GM12801 (cell line): ENCODE data around the gene RNU11.

Source experiments
- TF ChIP-seq, protein P1 (sequence below): IDR thresholded peaks from one replicate; pipeline ENCODE4 v1.5.1; 2011; ENCODE audit warnings: control low read depth; ENCODE audit not compliant: insufficient read length; ENCODE audit errors: extremely low read depth

Gene RNU11

DNA sequence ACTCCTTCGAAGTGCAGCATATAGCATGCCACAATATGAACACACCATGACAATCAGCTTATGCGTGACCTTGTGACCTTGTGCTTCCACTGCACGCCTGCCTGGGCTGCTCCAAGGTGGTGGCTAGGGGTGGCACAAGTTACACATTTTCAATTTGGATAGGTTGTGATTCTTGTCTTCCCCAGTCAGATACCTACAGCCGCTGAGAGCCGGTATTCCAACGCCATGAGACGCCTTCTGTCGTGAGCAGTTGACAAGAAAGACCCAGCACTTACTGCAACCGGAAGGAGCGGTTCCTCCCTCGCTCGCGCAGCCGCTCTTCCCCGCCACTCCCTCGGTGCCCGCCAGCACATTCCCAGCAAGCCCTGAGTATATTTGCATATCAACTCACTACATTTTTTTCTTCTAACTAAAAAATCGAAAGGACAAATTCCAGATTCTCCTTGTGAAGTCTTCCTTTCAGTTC, 359 bp upstream of the RNU11 start:
- TF ChIP-seq, protein P1, sequence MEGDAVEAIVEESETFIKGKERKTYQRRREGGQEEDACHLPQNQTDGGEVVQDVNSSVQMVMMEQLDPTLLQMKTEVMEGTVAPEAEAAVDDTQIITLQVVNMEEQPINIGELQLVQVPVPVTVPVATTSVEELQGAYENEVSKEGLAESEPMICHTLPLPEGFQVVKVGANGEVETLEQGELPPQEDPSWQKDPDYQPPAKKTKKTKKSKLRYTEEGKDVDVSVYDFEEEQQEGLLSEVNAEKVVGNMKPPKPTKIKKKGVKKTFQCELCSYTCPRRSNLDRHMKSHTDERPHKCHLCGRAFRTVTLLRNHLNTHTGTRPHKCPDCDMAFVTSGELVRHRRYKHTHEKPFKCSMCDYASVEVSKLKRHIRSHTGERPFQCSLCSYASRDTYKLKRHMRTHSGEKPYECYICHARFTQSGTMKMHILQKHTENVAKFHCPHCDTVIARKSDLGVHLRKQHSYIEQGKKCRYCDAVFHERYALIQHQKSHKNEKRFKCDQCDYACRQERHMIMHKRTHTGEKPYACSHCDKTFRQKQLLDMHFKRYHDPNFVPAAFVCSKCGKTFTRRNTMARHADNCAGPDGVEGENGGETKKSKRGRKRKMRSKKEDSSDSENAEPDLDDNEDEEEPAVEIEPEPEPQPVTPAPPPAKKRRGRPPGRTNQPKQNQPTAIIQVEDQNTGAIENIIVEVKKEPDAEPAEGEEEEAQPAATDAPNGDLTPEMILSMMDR = no peak

DNA sequence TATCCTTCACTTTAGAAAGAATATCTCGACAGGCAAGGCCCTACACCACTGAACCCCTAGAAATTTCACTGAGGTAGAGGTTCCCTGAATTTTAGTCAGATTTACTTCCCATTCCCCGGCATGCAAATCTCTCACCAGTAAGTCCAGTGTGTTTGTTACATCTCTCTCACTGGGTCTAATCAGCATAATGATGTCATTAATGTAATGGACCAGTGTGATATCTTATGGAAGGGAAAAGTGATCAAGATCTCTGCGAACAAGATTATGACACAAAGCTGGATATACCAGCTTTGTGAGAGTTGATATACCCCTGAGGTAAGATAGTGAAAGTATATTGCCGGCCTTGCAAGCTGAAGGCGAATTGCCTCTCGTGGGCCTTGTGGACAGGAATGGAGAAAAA, 7.9 kb downstream of the RNU11 start:
- TF ChIP-seq, protein P1 = no peak

DNA sequence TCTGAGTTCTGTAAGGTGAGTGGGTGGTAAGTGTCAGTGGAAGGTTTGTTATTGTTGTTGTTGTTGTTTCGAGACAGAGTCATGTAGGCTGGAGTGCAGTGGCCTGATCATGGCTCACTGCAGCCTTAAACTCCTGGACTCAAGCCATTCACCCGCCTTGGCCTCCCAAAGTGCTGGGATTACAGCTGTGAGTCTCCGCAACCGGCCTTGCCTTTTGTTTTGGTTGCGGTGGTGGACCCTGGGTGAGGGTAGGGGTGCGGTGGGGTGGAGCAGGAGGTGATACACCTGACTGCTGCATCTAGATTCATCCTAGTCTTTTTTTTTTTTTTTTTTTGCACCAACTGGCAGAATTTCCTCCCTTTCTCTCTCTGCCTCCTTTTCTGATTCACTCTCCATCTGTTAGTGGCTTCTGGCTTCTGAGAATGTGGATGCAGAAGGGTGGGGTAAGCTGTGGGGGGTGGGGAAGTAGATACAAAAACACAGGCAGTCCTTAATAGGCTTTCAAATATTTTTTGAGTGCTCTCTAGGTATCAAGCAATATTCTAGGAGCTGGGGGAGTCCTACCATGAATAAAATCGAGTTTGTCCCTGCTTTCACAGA, 15.6 kb downstream of the RNU11 start:
- TF ChIP-seq, protein P1 = no peak

DNA sequence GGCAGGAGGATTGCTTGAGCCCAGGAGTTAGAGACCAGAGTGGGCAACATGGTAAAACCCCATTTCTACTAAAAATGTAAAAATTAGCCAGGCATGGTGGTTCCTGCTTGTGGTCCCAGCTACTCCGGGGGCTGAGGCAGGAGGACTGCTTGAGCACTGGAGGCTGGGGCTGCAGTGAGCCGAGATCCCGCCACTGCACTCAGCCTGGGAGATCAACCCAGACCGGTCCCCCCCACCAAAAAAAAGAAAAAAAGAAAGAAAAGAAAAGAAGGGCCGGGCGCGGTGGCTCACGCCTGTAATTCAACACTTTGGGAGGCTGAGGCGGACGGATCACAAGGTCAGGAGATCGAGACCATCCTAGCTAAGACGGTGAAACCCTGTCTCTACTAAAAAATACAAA, 18.4 kb downstream of the RNU11 start:
- TF ChIP-seq, protein P1 = no peak

DNA sequence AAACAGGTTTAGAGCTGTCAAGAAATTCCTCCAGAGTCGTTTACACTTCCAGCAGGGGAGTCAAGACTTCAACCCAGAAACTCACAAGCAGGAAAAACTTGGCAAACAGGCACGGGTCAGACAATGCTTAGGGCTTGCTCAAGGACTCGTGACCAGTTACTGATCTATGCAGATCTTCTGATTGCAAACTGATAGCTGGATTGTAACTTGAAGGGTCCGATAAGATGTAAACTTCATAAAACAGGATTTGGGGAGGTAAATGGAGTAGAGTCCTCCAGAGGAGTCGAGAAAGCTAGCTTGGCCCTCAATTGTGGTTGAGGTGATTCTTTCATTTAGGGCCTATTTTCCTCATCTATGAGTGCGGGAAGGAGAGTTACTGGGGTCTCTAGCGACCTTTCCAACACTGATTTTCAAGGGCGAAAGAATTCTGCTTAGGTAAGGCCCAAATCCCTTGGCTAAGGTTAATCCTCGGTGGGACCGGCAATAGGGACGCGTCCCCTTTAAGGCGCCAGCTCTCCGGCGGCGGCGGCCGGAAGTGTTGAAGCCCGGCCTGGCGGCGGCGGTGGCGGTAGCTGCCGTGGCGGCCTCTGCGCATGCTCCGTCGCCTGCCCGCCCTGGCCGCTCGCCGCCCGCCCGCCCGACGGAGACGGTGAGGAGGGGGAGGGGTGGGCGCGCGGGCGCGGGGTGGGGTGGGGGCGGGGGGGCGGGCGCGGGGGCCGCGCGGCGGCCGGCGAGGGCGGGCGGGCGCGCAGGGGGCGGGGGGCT, 20.0 kb downstream of the RNU11 start, which contains the start of gene GMEB1:
Gene GMEB1, plus strand, starts transcription at position 594 of the 765 bp plus-strand sequence. CDS start 14,829 bp downstream, outside the sequence.
- TF ChIP-seq, protein P1 = no peak

DNA sequence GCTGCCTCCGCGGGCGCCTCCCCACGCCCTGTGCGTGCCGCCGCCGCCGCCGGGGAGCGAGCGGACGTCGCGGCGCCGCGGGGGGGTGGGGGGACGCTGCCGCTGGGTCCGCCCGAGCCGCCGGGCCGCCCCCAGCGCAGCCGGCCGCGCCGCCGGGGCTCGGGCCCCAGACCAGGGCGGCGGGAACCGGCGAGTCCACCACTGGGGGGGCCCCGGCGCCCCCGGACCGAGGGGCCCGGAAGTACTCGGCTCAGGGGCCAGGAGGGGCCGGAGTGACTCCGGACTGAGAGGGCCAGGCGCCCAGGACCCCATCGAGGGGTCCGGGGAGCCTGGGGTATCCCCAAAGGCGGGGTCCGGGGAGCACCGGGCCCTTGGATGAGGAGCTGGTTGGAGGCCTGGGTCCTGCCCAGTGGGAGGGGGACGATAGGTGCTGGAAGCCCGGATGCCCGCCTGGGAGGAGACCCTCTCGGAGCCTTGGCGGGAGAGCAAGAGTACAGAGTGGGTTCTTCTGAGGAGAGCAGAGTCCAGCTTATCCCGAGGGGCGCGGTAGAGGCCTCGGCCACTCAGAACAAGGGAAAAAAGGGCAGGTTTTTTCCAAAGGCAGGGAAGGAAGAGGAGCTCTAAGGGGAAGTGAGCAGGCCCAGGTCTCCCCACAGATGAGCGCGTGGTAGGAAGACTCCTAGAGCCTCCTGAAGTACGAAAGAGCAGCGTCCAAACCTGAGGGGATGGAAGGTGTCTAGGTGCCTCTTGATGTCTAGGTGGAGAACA, 20.7 kb downstream of the RNU11 start:
- TF ChIP-seq, protein P1 = no peak

DNA sequence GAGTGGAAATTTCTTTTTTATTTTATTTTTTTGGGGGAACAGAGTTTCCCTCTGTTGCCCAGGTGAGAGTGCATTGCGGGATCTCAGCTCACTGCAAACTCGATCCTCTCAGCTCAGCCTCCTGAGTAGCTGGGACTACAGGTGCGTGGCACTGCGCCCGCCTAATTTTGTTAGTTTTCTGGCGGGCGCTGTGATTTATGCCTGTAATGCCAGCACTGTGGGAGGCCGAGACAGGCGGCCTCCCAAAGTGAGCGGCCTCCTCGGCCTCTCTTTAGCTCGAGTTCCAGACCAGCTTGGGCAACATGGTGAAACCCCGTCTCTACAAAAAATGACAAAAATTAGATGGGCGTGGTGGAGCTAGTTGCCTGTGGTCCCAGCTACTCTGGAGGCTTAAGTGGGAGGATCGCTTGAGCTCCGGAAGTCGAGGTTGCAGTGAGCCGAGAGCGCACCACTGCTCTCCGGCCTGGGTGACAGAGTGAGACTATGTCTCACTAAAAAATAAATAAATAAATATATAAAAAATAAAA, 22.9 kb downstream of the RNU11 start:
- TF ChIP-seq, protein P1 = no peak
